AG09319 (cell line): ENCODE results near the gene CA5A.
"Not testable (repeated sequence)": the region's sequence is repeated elsewhere in the genome, so short reads cannot be mapped to it uniquely, and the experiment has no call there.

Experiments
- DNase-seq: peaks from one replicate; pipeline ENCODE4 v3.0.0-alpha.2; 2010; ENCODE audit warnings: low read depth; ENCODE audit errors: extremely low read depth
- TF ChIP-seq, protein P1 (sequence below): IDR thresholded peaks from 2 replicates; pipeline ENCODE4 v1.5.1; 2011; ENCODE audit warnings: low read depth, mild to moderate bottlenecking, inconsistent platforms, low read length, moderate library complexity

Gene CA5A

DNA sequence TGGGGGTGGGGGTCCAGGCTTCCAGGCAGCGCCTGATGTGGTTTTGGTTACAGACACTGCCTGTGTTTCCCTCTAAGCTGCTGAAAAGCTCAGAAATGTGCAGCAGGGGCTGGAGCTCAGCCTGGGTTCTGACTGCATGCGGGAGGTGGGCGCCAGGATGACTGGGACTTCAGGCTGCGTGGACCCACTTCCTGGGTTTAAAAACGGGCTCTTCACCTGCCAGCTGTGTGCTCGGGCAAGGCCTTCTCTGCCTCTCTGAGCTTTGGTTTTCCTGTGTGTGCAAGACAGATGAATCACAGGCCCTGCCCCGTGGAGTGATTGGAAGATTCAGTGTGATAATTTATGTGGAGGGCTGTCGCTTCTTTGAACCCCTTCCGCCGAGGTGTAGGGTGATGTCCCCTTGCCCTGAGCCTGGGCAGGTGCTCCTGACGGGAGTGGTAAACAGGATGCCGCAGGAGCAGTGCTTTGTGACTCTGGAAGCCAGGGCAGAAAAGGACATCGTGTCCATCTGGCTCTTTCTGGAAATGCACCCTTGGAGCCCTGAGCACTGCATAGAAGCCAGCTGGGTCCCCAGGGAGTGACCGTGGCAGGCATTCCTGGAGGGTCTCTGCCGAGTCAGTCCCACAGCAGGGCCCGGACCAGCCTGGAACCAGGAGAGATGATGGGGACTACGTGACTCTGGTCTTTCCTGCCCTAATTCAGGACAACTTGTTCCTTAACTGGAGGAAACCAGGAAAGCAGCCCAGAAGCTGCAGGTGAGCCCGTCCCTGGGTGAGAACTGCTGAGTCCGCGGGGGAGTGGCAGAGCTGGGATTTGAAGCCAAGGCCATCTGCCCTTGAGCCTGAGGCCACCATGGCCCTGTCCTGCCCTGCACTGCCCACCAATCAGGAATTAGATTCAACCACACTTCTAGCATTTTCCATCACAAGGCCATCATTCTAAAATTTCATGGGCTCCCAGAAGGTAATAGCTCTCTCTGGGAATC lies 38.5 kb downstream of the CA5A start:
- DNase-seq, result no peak
- TF ChIP-seq, protein P1, sequence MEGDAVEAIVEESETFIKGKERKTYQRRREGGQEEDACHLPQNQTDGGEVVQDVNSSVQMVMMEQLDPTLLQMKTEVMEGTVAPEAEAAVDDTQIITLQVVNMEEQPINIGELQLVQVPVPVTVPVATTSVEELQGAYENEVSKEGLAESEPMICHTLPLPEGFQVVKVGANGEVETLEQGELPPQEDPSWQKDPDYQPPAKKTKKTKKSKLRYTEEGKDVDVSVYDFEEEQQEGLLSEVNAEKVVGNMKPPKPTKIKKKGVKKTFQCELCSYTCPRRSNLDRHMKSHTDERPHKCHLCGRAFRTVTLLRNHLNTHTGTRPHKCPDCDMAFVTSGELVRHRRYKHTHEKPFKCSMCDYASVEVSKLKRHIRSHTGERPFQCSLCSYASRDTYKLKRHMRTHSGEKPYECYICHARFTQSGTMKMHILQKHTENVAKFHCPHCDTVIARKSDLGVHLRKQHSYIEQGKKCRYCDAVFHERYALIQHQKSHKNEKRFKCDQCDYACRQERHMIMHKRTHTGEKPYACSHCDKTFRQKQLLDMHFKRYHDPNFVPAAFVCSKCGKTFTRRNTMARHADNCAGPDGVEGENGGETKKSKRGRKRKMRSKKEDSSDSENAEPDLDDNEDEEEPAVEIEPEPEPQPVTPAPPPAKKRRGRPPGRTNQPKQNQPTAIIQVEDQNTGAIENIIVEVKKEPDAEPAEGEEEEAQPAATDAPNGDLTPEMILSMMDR, result no peak

DNA sequence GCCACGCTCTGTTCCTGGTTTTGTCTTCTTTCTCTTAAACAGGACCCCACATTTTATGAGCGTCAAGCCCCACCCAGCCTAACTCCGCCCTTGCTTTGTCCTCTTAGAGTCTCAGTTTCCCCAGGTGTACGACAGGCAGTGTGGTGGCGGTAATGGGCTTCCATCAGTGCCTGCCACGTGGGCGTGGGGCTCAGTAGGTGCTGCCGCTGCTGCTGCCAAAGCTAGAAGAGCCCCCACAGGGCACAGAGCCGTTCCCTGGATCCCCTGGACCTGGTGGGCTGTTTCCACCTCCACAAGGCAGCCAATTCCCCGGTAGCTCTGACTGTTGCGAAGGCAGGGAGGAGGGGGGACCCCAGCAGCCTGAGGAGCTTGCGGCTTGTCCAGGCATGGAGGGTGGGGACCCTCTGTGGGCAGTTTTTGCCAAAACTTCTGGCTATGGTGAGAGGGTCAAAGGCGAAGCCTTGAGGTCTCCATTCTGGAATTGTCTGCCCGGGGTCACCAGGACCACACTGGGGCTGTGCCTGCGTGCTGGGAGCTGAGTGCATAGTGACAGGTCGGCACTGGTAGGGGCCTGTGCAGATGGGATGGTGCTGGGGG lies 39.3 kb downstream of the CA5A start:
- not testable (repeated sequence) for DNase-seq

DNA sequence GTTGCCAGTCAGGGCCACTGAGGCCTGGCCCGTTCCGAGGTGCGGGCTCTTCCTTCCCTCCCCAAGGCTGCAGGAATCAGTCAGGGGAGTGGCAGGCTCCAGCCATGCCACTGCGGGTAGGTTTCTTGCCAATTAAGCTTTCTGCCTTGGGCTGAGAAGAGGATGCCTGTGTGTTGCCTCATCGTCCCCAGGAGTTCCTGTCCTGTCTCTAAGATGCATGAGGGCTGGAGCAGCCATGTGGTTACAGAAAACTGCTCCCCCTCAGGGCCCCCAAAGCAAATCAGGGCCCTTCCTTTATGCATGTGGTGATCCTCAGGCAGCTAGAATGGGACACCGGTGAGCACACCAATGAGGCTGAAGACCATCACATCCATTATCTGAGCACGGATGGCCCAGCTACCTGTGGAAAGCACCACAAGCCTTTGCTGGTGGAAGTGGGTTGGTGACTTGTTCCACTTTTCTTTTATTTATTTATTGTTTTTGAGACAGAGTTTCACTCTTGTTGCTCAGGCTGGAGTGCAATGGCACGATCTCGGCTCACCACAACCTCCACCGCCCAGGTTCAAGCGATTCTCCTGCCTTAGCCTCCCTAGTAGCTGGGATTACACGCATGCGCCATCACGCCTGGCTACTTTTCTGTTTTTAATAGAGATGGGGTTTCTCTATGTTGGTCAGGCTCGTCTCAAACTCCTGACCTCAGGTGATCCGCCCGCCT lies 40.0 kb downstream of the CA5A start:
- DNase-seq, result not testable (repeated sequence)

DNA sequence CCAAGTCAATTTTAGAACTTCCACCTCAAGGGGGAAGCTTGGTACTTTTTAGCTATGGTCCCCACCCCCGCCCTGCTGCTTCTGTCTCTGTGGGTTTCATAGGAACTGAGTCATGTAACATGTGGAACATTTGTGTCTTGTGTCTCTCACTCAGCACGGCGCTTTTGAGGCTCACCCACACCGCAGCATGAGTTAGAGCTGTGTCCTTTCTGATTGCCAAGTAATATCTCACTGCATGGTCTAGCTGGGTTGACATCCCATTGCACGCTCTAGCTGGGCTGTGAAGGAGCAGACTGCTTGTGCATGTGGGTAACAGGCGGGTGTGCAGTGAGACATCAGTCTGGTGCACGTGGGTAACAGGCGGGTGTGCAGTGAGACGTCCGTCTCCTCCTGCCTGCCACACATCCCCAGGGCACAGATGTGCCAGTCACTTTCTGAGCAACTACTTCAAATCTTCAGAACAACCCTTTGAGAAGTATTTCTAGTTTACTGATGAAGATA lies 40.6 kb downstream of the CA5A start:
- no peak for DNase-seq
- TF ChIP-seq, protein P1, result no peak

DNA sequence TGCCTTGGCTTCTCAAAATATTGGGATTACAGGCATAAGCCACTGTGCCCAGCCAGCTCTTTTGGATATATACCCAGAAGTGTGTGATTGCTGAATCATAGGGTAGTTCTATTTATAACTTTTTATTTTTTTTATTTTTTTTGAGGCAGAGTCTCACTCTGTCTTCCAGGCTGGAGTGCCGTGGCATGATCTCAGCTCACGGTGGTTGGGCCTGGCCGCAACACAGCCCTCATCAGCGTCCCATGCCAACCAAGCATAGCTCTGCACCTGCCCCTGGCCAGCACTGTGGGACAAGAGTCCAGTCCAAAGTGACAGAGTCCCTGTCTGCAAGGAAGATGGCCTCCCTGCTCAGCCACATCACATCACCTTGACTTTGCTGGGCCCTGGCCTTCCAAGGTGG lies 42.3 kb downstream of the CA5A start:
- not testable (repeated sequence) for DNase-seq

DNA sequence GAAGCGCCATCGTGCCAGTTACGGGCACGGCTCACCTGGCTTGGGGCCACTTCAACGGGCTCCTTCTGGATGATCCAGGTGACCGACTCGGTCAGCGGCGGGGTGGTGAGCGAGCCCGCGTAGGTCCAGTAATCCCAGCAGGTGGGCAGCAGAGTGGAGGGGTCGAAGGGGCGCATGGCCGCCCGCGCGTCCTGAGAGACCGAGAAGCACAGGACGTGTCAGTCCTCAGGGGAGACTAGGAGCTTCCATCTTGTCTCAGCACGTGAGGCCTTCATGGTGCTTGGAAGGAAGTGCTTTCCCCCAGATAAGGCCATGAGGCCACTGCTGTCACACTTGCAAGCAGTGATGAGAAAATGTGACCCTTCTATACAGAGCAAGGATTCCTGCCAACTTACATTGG lies 44.6 kb downstream of the CA5A start:
- TF ChIP-seq, protein P1, result no peak
- no peak for DNase-seq

DNA sequence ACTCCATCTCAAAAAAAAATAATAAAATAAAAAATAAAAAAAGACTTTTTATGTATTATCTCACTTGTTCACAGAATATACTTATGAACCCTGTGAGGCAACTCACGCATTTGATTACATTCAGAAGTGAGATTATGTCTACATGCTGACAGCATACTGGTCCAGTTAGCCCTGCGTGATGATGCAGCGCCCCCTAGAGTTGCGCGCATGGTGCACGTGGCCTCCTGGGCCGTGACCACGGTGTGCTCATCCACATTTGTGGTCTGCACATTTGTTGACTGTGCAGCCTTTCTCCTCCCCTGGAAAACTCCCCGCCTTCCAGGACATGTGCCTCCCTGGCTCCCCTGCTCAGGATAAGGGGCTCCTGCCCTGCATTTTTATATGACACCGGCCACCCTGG lies 46.6 kb downstream of the CA5A start:
- DNase-seq, result not testable (repeated sequence)
- TF ChIP-seq, protein P1, result peak; percentile 0

DNA sequence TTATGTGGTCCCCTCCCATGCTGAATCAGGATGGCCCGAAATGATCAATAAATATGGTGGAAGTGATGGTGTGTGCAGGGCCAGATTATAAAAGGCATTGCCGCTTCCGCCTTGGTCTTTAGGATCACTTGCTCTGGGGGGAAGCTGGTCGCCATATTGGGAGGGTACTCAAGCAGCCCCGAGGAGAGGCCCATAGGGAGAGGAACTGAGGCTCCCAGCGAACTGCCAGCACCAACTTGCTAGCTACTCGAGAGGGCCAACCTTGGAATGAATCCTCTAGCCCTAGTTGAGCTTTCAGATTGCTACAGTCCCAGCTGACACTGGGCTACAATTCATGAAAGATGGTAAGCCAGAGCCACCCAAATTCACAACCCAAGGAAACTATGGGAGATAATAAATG lies 48.0 kb downstream of the CA5A start:
- DNase-seq, result not testable (repeated sequence)

DNA sequence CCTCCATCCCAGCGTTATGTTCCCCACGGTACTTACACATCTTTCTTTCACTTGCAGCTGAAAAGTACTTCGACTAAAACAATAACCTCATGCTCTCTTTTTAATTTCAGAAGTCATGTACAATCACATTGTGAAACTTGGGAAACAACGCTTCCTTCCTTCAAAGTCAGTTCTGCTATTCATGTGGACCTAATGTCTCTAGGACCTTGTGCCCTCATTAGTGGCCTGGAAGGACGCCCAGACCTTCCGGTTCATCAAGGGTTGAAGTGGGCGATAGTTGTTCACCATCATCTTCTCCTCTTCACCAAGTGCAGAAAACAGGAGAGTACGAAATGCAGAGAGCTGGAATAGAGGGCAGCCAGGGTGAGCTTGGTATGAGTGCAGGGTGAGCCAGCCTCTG lies 48.4 kb downstream of the CA5A start:
- not testable (repeated sequence) for DNase-seq

DNA sequence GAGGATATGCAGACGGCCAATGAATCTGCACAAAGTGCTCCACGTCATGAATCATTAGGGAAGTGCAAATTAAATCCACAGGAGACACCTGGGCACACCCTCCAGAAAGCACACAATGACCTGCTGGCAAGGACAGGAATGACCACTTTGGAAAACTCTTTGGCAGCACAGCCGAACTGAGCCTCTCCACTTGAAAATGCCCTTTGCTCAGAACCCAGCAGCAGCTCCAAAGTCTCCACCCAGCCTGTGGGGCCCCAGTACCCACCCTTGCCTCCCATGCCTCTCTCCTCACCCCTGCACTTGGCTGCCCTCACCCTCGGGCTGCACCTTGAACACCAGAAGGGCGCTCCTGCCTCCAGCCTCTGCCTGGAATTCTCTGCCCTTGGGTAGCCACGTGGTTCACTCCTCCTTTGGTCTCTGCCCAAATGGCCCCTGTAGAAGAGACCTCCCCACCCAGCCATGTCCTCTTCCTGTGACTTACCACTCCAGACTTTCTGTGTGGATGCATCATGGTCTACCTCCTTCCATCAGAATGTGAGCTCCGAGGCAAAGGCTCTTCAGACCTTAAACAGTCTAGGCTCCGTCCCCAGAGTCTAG lies 50.9 kb downstream of the CA5A start:
- not testable (repeated sequence) for DNase-seq
